DND-41 (cell line): Measurements from ENCODE around the gene FBN1.

Source experiments
- CTCF ChIP-seq: IDR thresholded peaks from 2 replicates; pipeline ENCODE4 v1.5.1; 2012; ENCODE audit warnings: borderline replicate concordance, low read length, moderate library complexity, mild to moderate bottlenecking; ENCODE audit not compliant: poor library complexity, severe bottlenecking; ENCODE audit errors: extremely low read depth
- EZH2 ChIP-seq: IDR thresholded peaks from 3 replicates; pipeline ENCODE4 v1.6.1; 2012; ENCODE audit warnings: borderline replicate concordance, low read depth, mild to moderate bottlenecking, moderate library complexity, low read length, inconsistent platforms; ENCODE audit not compliant: severe bottlenecking

DNA sequence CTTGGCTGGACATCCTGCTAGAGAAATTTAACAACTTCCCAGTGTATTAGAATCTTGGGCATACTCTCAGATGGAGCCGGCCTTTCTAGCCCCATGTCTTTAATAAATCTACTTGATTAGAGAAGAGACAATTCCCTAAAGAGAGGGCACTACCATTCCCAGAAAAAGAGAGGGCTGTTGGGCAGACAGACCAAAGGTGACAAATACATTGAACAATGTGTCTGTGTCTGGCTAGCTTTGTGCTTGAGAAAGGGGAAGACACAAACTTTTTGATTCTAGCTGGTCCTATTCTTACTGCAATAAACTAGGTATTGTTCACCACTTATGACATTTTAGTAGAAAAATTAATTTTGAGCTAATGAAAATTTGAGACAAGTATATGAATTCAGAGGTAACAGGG lies 256.6 kb downstream of the FBN1 start:
- TF ChIP-seq EZH2 = no peak
- TF ChIP-seq CTCF = no peak
